SK-N-SH treated with all-trans-retinoic acid at 6 μM for 48 hours (cell line): Measurements from ENCODE around the gene NCKAP5.
A peak's percentile ranks its signal among the peaks of the same experiment; 100 is the strongest.

Experiments
- ARNTL ChIP-seq: fragments of 450-650 bp; formaldehyde crosslinking; IDR thresholded peaks from 2 replicates; pipeline ENCODE4 v1.5.0; 2020; ENCODE audit warnings: low read depth, mild to moderate bottlenecking, moderate library complexity, borderline replicate concordance
- CREB5 ChIP-seq: fragments of 250-450 bp; sonication (Bioruptor Pico); IDR thresholded peaks from 2 replicates; pipeline ENCODE4 v1.5.1; 2020; ENCODE audit warnings: low read depth, mild to moderate bottlenecking, moderate library complexity
- CSRNP3 ChIP-seq: fragments of 250-450 bp; sonication (Bioruptor Pico); IDR thresholded peaks from 2 replicates; pipeline ENCODE4 v1.5.1; 2021; ENCODE audit warnings: mild to moderate bottlenecking, moderate library complexity
- ESRRG ChIP-seq: fragments of 250-450 bp; sonication (Bioruptor Pico); IDR thresholded peaks from 2 replicates; pipeline ENCODE4 v1.6.1; 2021; ENCODE audit warnings: mild to moderate bottlenecking
- ISL1 ChIP-seq: fragments of 250-450 bp; sonication (Bioruptor Pico); IDR thresholded peaks from 2 replicates; pipeline ENCODE4 v2.1.2; 2022; ENCODE audit warnings: mild to moderate bottlenecking, moderate library complexity
- OSR1 ChIP-seq: fragments of 250-450 bp; sonication (Bioruptor Pico); IDR thresholded peaks from 2 replicates; pipeline ENCODE4 v1.8.0; 2022; ENCODE audit warnings: moderate library complexity, mild to moderate bottlenecking, inconsistent platforms
- POU6F1 ChIP-seq: fragments of 250-450 bp; sonication (Bioruptor Pico); IDR thresholded peaks from 2 replicates; pipeline ENCODE4 v1.8.0; 2021; ENCODE audit warnings: low read depth, mild to moderate bottlenecking, moderate library complexity, borderline replicate concordance
- PPARA ChIP-seq: fragments of 250-450 bp; sonication (Bioruptor Pico); IDR thresholded peaks from 2 replicates; pipeline ENCODE4 v1.5.0; 2020; ENCODE audit warnings: mild to moderate bottlenecking, borderline replicate concordance
- RARB ChIP-seq: fragments of 250-450 bp; sonication (Bioruptor Pico); IDR thresholded peaks from 2 replicates; pipeline ENCODE4 v1.8.0; 2021; ENCODE audit warnings: mild to moderate bottlenecking, moderate library complexity
- TCF4 ChIP-seq: fragments of 250-450 bp; sonication (Bioruptor Pico); IDR thresholded peaks from 2 replicates; pipeline ENCODE4 v1.8.0; 2021; ENCODE audit warnings: mild to moderate bottlenecking, moderate library complexity, borderline replicate concordance
- ZC3H10 ChIP-seq: fragments of 250-450 bp; sonication (Bioruptor Pico); IDR thresholded peaks from 2 replicates; pipeline ENCODE4 v1.5.1; 2021; ENCODE audit warnings: mild to moderate bottlenecking, moderate library complexity
- ZFP3 ChIP-seq: fragments of 250-450 bp; sonication (Bioruptor Pico); IDR thresholded peaks from 2 replicates; pipeline ENCODE4 v1.5.0; 2020; ENCODE audit warnings: mild to moderate bottlenecking, moderate library complexity
- ZFP30 ChIP-seq: fragments of 450-650 bp; formaldehyde crosslinking; IDR thresholded peaks from 2 replicates; pipeline ENCODE4 v1.5.0; 2022; ENCODE audit warnings: mild to moderate bottlenecking, moderate library complexity
- ZNF565 ChIP-seq: fragments of 450-650 bp; formaldehyde crosslinking; conservative IDR thresholded peaks from 2 replicates; pipeline ENCODE4 v1.5.0; 2020; ENCODE audit warnings: low read depth, mild to moderate bottlenecking, moderate library complexity

- TF ChIP-seq ZNF565 (CRISPR knock-in tag): no peak
- no peak for TF ChIP-seq OSR1 (CRISPR knock-in tag)
- TF ChIP-seq ISL1: peak; percentile 80
- TF ChIP-seq PPARA: no peak
- TF ChIP-seq CSRNP3 (CRISPR knock-in tag): no peak
- no peak for TF ChIP-seq POU6F1
- no peak for TF ChIP-seq ZFP30
- TF ChIP-seq ARNTL (CRISPR knock-in tag): no peak
- TF ChIP-seq CREB5 (CRISPR knock-in tag): peak; percentile 79
- TF ChIP-seq ZC3H10: no peak
- no peak for TF ChIP-seq TCF4 (CRISPR knock-in tag)
- peak; percentile 69; the same call in 1 of the 2 replicates for TF ChIP-seq ESRRG (CRISPR knock-in tag)
- TF ChIP-seq RARB: no peak
- no peak for TF ChIP-seq ZFP3
Measured at GRCh38 chr2:133362061-133362476, 206.2 kb downstream of the NCKAP5 start.
